ENCODE measurements around the gene MPV17L. TPM values are rescaled to one million over a fixed set of nuclear protein-coding genes. Genes with fewer than 3 reads are reported as not detected.
"Not testable (repeated sequence)": the region's sequence is repeated elsewhere in the genome, so short reads cannot be mapped to it uniquely, and the experiment has no call there.

MPV17L gene
- 0.11 TPM in 1 of 2 replicates, not detected in the other for total RNA-seq (2021)
- percentile 9 among the genes with signal in this experiment for Bru-seq, nascent RNA
- percentile 9 among the genes with signal in this experiment for BruChase-seq, experiment 1, labeled RNA remaining after a 2-hour chase
- BruChase-seq, experiment 2, labeled RNA remaining after a 6-hour chase, result percentile 26 among the genes with signal in this experiment
- long read RNA-seq, result 0 reads

DNA sequence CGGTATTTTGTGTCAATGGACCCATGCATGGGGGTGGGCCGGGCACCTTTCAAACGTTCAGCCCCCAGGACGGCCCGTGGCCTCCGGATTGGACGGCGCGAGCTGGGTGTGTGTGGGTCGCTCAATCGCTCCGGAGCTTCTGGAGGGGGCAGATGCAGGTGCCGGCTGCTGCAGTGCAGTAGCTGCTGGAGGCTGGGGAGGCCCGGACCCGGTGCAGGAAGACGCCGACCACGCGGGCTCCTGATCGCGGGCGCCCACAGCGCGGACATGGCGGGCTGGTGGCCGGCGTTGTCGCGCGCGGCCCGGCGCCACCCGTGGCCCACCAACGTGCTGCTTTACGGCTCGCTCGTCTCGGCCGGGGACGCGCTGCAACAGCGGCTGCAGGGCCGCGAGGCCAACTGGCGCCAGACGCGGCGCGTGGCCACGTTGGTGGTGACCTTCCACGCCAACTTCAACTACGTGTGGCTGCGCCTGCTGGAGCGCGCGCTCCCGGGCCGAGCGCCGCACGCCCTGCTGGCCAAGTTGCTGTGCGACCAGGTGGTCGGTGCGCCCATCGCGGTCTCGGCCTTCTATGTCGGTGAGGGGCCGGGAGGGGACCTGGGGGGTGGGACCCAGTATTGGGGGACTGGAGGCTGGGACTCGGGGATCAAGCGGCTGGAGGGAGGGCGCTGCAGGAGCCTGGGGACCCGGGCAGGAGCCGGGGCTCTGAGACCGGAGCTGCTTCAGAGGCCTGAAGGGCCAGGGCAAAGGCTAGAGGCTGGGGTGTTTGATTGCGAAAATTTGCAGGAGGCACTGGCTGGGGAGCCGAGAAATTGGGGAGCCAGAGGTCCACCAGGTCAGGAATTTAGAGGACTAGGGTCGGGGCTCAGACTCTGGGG lies at the start of gene MPV17L:
TSS of gene MPV17L (plus strand) at position 124 of the 878 bp plus-strand sequence. CDS start at position 268, 144 bp downstream.
- POLR2A ChIA-PET (ENCODE audit: unreplicated experiment); H3K27me3 ChIP-seq (ENCODE audit: insufficient read depth, low read depth); H3K79me2 ChIP-seq (ENCODE audit: low read depth); H3F3A ChIP-seq (ENCODE audit: insufficient read depth, low read depth); intact Hi-C loops (cut with micrococcal nuclease; ENCODE audit: unreplicated experiment); H3K4me1 ChIP-seq (replicated peaks; ENCODE audit: insufficient read depth); CTCF ChIA-PET; BruUV-seq (replicated peaks); H3K4me2 ChIP-seq; H4K20me1 ChIP-seq (ENCODE audit: insufficient read depth); H3K27ac ChIP-seq; H3K9me2 ChIP-seq (ENCODE audit: insufficient read depth); H2AFZ ChIP-seq; H3K36me3 ChIP-seq (ENCODE audit: low read depth); H3K9me3 ChIP-seq (ENCODE audit: insufficient read depth, low read depth); DNase-seq; H3K4me3 ChIP-seq: not testable (repeated sequence)

DNA sequence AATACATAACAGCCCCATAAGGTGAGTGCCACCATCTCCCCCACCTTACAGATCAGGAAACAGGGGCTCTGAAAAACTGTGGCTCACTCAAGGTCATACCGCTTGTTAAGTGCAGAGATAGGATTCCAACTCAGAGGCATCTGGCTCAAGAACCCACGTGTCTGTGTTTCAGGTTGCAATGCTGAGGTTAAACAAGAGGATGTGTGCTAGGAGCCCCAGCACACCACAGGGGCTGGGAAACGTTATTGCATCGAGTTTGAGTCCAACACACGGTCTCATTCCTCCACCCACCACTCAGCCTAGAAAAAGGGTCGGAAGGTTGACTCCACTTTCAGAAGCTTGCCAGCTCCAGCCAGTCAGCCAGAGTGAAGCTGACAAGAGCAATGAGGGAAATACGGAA lies 46.8 kb upstream of the MPV17L start:
- H3F3A ChIP-seq (ENCODE audit: insufficient read depth, low read depth); intact Hi-C loops (cut with micrococcal nuclease; ENCODE audit: unreplicated experiment); H3K79me2 ChIP-seq (ENCODE audit: low read depth); CTCF ChIA-PET; H4K20me1 ChIP-seq (ENCODE audit: insufficient read depth); H3K36me3 ChIP-seq (ENCODE audit: low read depth); H3K4me2 ChIP-seq; DNase-seq; H3K27me3 ChIP-seq (ENCODE audit: insufficient read depth, low read depth); H3K9me2 ChIP-seq (ENCODE audit: insufficient read depth); H3K4me1 ChIP-seq (replicated peaks; ENCODE audit: insufficient read depth); BruUV-seq (replicated peaks); H3K27ac ChIP-seq; H3K9me3 ChIP-seq (ENCODE audit: insufficient read depth, low read depth); POLR2A ChIA-PET (ENCODE audit: unreplicated experiment); H3K4me3 ChIP-seq; H2AFZ ChIP-seq: not testable (repeated sequence)

DNA sequence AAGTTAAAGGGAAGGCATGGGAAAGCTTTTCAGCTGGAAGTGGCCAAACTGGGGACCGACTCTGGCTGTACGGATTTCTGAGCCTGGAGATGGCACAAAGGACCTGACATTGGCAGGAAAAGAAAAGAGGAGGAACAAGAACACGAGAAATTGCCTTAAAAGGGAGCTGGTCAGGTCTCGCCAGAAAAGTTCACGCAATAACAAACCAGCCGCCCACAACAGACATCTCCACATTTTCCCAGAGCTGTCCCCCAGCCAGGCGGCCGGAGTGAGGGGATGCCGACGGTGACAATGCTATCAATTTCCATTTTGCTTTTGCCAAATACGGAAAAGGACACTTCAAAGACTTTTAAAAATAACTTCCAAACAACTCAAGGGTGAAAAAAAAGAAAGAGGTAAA lies 44.3 kb upstream of the MPV17L start:
- H3K27me3 ChIP-seq (ENCODE audit: insufficient read depth, low read depth); H3K4me1 ChIP-seq (replicated peaks; ENCODE audit: insufficient read depth); H3K36me3 ChIP-seq (ENCODE audit: low read depth); H3K79me2 ChIP-seq (ENCODE audit: low read depth); intact Hi-C loops (cut with micrococcal nuclease; ENCODE audit: unreplicated experiment); CTCF ChIA-PET; H3F3A ChIP-seq (ENCODE audit: insufficient read depth, low read depth); H2AFZ ChIP-seq; H3K9me2 ChIP-seq (ENCODE audit: insufficient read depth); H3K27ac ChIP-seq; H3K4me3 ChIP-seq; POLR2A ChIA-PET (ENCODE audit: unreplicated experiment); H4K20me1 ChIP-seq (ENCODE audit: insufficient read depth); H3K9me3 ChIP-seq (ENCODE audit: insufficient read depth, low read depth); BruUV-seq (replicated peaks); DNase-seq; H3K4me2 ChIP-seq: not testable (repeated sequence)

DNA sequence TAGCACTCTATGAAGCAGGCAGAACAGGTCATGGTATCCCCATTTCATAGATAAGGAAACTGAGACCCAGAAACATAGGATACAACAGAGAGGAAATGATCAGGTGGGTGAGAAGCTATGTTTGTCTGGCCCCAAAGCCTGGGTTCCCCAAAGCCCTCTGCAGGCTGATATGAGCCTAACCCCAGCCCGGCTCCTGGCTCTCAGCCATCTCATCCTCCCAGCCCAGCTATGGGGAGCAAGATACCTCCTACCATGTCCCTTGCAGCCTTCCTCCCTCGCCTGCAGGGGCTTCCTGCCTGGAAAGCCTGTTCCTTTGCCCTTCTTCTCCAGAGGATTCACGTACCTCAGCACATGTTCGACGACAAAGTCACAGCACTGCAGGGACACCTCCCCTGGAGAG lies 43.8 kb upstream of the MPV17L start:
- DNase-seq; BruUV-seq (replicated peaks); H3K79me2 ChIP-seq (ENCODE audit: low read depth); CTCF ChIA-PET; H3K9me3 ChIP-seq (ENCODE audit: insufficient read depth, low read depth); H3K9me2 ChIP-seq (ENCODE audit: insufficient read depth); H2AFZ ChIP-seq; H3F3A ChIP-seq (ENCODE audit: insufficient read depth, low read depth); intact Hi-C loops (cut with micrococcal nuclease; ENCODE audit: unreplicated experiment); POLR2A ChIA-PET (ENCODE audit: unreplicated experiment); H4K20me1 ChIP-seq (ENCODE audit: insufficient read depth); H3K4me1 ChIP-seq (replicated peaks; ENCODE audit: insufficient read depth); H3K27me3 ChIP-seq (ENCODE audit: insufficient read depth, low read depth); H3K36me3 ChIP-seq (ENCODE audit: low read depth); H3K4me3 ChIP-seq; H3K4me2 ChIP-seq; H3K27ac ChIP-seq: not testable (repeated sequence)

DNA sequence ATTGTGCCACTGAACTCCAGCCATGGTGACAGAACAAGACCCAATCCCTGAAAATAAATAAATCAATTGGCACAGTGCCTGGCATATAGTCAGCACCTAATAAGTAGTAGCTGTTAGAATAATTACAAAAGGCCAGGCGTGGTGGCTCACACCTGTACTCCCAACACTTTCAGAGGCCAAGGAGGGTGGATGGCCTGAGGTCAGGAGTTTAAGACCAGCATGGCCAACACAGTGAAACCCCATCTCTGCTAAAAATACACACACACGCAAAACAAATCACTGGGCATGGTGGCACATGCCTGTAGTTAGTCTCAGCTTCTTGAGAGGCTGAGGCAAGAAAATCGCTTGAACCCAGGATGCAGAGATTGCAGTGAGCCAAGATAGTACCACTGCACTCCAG lies 42.7 kb upstream of the MPV17L start:
- H3K9me3 ChIP-seq (ENCODE audit: insufficient read depth, low read depth); H3F3A ChIP-seq (ENCODE audit: insufficient read depth, low read depth); H3K4me3 ChIP-seq; H3K4me2 ChIP-seq; H3K4me1 ChIP-seq (replicated peaks; ENCODE audit: insufficient read depth); intact Hi-C loops (cut with micrococcal nuclease; ENCODE audit: unreplicated experiment); H2AFZ ChIP-seq; POLR2A ChIA-PET (ENCODE audit: unreplicated experiment); DNase-seq; BruUV-seq (replicated peaks); H3K36me3 ChIP-seq (ENCODE audit: low read depth); H3K79me2 ChIP-seq (ENCODE audit: low read depth); H3K9me2 ChIP-seq (ENCODE audit: insufficient read depth); CTCF ChIA-PET; H3K27me3 ChIP-seq (ENCODE audit: insufficient read depth, low read depth); H3K27ac ChIP-seq; H4K20me1 ChIP-seq (ENCODE audit: insufficient read depth): not testable (repeated sequence)

DNA sequence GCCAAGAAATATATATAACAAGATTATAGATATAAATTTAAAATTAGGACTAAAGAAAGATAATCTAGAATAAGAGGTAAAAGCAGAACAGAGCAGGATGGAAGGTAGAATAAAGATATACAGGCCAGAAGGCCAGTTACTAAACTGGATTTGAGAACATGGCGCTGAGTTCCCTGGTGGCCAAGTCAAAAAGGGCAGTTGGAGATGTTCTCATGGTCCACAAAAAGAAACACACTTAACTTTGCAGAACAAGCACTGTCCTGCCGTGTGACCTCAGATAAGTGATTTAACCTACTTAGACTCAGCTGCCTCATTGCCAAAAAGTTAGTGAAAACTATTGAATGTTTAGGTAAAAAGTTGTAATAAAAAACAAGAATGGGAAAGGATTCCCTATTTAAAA lies 40.7 kb upstream of the MPV17L start:
- H3F3A ChIP-seq (ENCODE audit: insufficient read depth, low read depth); H3K4me3 ChIP-seq; POLR2A ChIA-PET (ENCODE audit: unreplicated experiment); H3K9me3 ChIP-seq (ENCODE audit: insufficient read depth, low read depth); CTCF ChIA-PET; H4K20me1 ChIP-seq (ENCODE audit: insufficient read depth); H3K79me2 ChIP-seq (ENCODE audit: low read depth); H3K9me2 ChIP-seq (ENCODE audit: insufficient read depth); H3K4me1 ChIP-seq (replicated peaks; ENCODE audit: insufficient read depth); H3K27me3 ChIP-seq (ENCODE audit: insufficient read depth, low read depth); BruUV-seq (replicated peaks); DNase-seq; H3K36me3 ChIP-seq (ENCODE audit: low read depth); H3K4me2 ChIP-seq; intact Hi-C loops (cut with micrococcal nuclease; ENCODE audit: unreplicated experiment); H3K27ac ChIP-seq; H2AFZ ChIP-seq: not testable (repeated sequence)

DNA sequence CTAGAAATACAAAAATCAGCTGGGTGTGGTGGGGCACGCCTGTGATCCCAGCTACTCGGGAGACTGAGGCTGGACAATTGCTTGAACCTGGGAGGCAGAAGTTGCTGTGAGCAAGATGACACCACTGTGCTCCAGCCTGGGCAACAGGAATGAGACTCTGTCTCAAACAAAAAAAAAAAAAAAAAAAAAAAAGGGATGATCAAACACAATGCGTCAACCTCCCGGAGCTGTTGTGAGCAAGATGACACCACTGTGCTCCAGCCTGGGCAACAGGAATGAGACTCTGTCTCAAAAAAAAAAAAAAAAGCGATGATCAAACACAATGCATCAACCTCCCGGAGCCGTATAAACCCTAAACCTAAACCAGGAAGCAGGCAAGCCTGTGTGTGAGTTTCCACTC lies 38.1 kb upstream of the MPV17L start:
- H3K4me1 ChIP-seq (replicated peaks; ENCODE audit: insufficient read depth); CTCF ChIA-PET; DNase-seq; H3K79me2 ChIP-seq (ENCODE audit: low read depth); H3K4me3 ChIP-seq; H2AFZ ChIP-seq; BruUV-seq (replicated peaks); POLR2A ChIA-PET (ENCODE audit: unreplicated experiment); intact Hi-C loops (cut with micrococcal nuclease; ENCODE audit: unreplicated experiment); H3K27me3 ChIP-seq (ENCODE audit: insufficient read depth, low read depth); H3F3A ChIP-seq (ENCODE audit: insufficient read depth, low read depth); H3K9me2 ChIP-seq (ENCODE audit: insufficient read depth); H3K27ac ChIP-seq; H3K36me3 ChIP-seq (ENCODE audit: low read depth); H3K9me3 ChIP-seq (ENCODE audit: insufficient read depth, low read depth); H4K20me1 ChIP-seq (ENCODE audit: insufficient read depth); H3K4me2 ChIP-seq: not testable (repeated sequence)

Data from PC-9 (cell line).